NCI-H146 treated with DMSO at 0.1 percent for 48 hours (cell line): ENCODE data around the gene UCN.

Experiments used
- DNase-seq: peaks from one replicate; lab custom pipeline; 2025; ENCODE audit not compliant: unreplicated experiment; lab: John Stamatoyannopoulos, UW

The UCN gene

GRCh38 chr2:27262379-27263286 is 45.6 kb downstream of the UCN start, which contains the start of gene SLC30A3:
TSS of gene SLC30A3 (minus strand) at chr2:27263047. CDS start at chr2:27262906, 141 bp downstream.
- DNase-seq = peak; percentile 3

- DNase-seq = no peak
Observed at GRCh38 chr2:27261926-27262298, 46.3 kb downstream of the UCN start.

GRCh38 chr2:27261241-27261925 is 46.9 kb downstream of the UCN start:
- no peak for DNase-seq

GRCh38 chr2:27258051-27258450 is 50.2 kb downstream of the UCN start:
- no peak for DNase-seq
